ENCODE results near the gene SLC35C1.
A peak's percentile ranks its signal among the peaks of the same experiment; 100 is the strongest.

The SLC35C1 gene

DNA sequence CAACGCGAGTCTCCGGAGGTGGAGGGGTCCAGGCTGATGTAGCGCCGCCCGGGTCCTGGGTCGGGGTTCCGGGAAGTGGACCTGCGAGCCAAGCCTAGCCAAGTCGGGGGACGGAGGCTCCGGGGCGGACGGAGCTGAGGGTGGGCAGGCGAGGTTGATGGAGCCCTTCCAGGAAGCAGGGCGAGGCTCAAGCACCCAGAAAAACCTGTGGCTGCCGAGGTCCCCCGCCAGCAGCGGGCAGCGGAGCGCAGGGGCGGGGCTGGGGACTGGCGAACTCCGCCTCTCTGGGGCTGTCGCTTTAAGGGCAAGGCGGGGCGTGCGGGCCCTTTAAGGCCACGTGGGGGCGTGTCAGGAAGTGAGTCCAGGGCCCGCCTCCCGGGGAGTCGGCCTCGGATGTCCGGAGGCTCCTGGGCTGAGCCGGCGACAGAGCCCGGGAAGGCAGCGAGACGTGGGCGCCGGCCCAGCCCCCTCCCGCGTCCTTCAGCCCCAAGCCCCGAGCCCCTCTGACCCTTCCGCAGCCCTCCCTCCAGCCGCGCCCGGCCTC lies at the start of gene SLC35C1:
TSS of gene SLC35C1 (plus strand) at position 389 of the 544 bp plus-strand sequence. CDS start 653 bp downstream, outside the sequence.
- peak; percentile 24 for DNase-seq

DNA sequence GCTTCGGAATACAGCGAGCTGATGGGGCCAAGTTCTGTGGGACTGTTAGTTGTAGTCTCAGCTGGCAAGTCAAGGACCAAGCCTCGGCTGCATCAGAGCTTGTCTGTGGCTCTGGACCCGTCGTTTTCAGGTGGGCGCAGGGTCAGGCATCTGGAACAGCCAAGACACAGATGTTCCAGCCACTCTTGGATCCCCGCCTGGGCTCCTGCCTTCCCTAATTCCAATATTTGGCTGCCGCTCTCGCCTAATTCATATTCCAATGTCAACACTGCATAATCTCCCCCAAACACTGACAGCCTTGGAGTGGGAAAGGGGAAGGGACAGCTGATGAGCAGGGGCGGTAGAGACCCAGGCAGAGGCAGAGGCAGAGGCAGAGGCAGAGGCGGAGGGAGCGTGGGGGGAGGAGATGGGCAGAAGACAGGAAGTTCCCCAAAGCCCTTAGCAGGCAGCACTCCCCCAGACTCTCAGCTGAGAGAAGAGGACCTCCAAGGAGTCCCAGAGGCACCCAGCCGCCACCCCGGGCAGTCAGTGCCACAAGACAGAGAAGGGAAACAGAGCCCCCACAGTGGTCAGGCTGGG lies 49.6 kb upstream of the SLC35C1 start:
- DNase-seq, result no peak

DNA sequence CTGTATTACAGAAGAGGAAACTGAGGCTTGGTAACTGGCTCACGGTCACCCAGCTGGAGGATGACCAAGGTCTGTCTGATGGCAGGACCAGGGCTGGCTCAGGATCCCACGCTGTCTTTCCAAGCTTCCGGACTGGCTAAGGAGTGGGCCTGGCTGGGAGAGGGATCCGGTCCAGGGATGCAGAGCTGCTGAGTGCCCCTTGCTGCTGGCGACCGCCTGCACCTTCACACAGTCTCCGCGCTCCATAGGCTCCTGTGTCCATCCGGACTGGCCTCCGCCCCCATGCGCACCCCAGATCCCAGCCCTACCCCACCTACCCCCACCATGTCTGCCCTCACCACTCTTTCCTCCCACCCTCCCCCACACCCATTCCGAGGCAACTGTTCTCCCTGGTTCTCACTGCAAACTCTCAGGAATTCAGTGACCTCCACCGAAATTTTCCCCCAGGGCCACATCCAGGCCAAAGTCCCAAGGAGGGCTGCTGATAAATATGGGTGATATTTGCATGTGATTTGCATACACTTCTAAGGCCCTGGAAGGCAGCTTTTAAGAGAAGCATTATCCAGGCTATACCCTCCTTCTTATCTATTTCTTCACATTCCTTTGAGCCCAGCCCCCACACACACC lies 48.5 kb upstream of the SLC35C1 start:
- no peak for DNase-seq

DNA sequence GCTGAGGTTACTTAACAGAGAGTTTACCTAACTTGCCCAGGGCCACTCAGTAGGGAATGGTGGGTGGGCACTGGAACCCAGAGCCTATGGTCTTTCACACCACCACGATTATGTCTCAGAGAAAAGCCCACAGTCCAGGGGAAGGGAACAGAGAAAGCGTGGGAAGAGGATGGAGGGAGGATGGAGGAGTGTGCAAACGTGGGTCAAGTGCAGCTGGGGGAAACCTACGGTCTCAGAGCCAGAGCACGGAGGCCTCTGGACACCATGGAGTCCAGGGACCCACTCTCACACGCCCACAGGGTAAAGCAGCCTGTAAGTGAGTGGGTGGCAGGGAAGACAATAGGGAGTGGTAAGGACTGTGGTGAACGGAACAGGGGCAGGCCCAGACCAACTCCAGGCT lies 47.3 kb upstream of the SLC35C1 start:
- no peak for DNase-seq

DNA sequence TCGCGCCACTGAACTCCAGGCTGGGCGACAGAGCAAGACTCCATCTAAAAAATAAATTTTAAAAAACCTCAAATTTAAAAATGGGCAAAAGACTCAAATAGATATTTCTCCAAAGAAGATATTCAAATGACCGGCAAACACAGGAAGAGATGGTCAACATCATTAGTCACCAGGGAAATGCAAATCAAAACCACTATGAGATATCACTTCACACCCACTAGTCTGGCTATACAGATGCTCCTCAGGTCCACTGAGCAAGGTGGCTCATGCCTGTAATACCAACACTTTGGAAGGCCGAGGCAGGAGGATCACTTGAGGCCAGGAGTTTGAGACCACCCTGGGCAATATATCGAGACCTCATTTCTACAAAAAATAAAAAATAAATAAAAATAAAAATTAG lies 43.3 kb upstream of the SLC35C1 start:
- no peak for DNase-seq

DNA sequence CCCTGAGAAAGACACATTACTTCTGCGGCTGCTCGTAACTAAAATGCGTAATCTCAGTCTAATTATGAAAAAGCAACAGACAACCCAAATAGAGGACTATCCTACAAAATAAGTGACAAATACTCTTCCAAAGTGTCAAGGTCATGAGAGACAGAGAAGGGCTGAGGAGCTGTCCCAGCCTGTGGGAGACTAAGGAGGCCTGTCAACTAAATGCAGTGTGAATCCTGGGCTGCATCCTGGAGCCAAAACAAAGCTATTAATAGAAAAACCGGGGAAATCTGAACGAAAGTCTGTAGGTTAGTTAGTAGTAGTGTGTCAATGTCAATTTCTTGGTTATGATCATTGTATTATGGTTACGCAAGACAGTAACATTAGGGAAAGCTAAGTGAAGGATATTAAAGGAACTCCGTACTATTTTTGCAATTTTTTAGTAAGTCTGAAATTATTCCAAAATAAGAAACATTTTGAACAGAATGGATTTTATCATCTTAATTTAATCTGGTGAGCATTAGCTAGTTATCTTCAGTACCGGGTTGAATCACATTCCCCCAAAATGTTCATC lies 39.8 kb upstream of the SLC35C1 start:
- no peak for DNase-seq

DNA sequence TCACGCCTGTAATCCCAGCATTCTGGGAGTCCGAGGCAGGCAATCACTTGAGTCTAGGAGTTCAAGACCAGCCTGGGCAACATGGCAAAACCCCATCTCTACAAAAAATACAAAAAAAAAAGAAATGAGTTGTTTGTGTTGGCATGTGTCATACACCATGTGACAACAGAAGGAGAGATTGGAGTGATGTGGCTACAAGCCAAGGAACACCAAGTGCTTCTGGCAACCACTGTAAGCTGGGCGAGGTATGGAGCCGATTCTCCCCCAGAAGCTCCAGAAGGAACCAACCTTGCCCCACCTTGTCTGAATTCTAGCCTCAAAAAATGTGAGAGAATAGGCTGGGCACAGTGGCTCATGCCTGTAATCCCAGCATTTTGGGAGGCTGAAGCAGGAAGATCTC lies 39.1 kb upstream of the SLC35C1 start:
- no peak for DNase-seq

DNA sequence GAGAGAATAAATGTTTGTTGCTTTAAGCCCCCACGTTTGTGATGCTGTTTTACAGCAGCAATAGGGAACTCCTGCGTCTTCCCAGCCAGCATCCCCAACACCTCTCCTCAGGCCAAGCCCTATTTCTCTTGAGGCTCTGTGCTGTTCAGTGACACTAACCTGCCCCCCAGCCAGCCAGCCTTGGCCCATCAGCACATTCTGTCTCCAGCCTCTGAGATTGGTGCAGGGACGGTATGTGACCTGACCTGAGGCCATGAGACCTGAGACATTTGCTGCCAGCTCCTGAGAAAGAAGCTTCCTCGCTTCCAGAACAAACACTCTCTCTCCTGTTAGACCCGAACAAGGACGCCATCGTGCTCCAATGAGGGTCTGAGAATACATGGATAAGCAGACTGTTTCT lies 38.5 kb upstream of the SLC35C1 start:
- no peak for DNase-seq

DNA sequence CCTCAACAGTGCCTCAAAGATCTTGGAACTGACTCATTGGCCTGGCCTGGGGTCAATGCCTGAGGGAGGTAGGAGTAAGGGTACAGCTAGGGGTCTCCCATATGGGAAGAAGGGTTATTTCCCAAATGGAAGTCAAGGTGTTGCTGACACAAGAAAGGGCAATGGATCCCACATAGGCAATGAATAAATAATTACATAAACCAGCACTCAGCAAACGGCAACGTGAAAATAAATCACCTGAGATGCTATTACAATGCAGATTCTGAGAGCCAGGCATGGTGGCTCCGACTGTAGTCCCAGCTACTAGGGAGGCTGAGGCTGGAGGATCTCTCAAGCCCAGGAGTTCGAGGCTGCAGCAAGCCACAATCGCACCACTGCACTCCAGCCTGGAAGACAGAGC lies 36.5 kb upstream of the SLC35C1 start:
- no peak for DNase-seq

DNA sequence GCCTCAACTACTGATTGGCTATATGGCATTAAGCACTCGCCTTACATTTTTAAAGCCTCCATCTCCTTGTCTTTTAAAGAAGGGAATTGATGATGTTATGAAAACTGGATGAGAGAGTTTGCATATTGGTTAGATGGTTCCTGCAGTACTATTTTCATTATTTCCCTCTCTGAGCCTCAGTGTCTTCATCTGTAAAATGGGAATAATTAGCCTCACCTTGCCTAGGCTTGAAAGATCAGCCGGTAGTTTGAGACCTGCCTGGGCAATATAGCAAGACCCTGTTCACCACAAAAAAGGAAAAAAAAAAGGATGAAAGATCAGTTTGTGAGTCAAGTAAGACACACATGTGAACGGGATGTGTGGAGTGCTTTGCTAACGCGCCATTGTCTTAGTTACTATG lies 35.0 kb upstream of the SLC35C1 start:
- no peak for DNase-seq

DNA sequence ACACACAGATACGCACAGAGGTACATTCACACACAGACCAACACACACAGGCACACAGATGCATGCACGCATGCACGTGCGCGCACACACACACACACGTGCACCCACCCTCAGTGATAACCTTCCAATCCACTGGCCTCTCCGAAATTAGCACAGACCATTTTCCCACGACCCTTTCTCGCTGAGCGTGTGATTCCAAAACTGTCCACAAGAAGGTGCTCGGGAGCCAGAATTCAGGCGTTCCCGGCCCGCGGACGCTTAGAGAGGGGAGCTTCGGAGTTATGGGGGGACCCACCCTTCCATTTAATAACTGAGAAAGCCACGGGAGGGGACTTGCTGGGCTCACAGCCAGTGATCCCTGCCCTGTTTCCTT lies 33.8 kb upstream of the SLC35C1 start:
- DNase-seq, result no peak

DNA sequence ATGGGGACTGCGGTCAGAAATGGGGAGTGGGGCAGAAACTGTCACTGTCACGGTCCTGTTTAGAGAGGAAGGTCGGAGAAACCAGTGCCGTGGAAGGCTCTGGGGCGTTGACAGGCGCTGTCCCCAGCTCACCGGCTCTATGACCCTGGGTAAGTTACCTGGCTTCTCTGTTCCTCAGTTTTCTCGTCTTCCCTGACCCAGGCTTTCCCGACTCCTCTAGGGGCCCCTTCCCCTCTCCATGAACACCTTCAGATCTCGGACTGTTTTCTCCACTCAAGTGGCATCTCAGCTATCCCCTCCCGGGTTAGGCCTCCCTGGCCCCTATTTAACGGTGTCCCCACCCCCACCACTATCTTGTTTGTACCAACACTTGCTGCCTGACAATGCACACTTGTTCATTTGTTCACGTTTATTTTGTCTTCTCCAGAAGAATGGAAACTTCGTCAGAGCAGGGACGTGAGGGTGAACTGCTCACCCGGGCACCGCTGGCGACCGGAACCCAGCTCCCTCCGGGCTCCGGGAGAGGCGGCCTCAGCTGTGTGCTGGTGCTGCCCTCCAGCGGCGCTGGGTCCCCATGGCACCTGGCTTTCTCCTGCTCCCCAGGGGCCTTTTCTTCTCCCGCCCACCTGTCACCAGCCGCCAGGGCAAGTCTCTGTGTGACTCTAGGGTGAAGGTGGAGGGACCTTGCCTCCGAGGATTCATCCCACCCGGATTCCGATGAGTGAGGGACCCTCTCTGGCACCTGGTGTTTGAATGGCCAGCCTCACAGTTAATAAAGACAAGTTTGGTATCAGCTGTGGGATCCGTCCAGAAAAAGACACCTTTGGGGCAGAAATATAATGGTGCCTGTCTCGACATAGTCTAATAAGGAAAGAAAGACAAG lies 33.1 kb upstream of the SLC35C1 start:
- peak; percentile 14 for DNase-seq

DNA sequence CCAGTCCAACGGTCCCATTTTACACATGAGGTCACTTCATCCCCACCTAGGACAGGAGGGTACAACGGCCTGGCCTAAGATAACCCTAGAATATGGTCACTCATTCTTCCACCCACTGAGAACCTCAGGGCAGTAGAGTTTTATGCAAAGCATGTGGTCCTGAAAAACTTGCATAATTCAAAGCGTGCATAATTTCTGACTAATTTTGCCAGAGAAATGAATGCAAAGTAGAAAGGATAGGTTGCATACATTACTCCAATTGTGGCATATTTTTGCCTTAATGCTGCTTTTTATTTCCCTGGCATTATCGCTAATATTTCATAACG lies 32.5 kb upstream of the SLC35C1 start:
- DNase-seq, result no peak

DNA sequence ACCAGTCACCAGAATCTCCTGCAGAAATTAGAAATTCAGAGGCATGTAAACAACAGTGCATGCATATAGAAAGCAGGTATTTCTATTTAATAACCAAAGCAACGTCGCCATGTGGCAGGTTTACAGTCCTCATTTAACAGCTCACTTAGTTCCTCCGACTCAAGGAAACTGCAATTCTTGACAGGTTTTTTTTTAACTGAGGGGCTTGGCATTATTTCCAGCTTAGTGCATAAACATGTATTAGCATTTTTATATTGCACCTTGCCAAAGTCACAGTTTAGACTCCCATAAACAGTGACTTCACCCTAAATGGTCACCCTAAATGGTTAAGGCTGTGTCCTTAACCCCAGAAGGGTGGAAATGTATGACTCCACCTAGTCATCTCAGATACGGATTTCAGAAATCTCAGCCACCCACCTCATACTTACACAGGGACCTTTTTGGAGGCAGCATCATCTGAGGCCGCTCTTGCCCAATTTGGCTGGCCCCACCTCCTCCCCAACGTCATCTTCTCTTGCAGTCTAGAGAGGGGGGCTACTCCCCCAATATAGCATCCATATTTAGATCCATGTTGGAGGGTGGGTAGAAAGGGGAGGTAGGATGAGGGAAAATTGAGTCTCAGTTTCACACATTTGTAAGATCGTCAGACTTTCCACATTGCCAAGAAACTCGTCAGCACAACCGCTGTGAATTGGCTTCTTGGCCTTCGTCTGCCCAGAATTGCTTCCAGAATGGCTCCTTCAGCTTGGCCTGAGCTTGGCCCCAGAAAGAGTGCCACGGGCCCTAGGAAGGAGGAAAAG lies 31.8 kb upstream of the SLC35C1 start:
- no peak for DNase-seq

DNA sequence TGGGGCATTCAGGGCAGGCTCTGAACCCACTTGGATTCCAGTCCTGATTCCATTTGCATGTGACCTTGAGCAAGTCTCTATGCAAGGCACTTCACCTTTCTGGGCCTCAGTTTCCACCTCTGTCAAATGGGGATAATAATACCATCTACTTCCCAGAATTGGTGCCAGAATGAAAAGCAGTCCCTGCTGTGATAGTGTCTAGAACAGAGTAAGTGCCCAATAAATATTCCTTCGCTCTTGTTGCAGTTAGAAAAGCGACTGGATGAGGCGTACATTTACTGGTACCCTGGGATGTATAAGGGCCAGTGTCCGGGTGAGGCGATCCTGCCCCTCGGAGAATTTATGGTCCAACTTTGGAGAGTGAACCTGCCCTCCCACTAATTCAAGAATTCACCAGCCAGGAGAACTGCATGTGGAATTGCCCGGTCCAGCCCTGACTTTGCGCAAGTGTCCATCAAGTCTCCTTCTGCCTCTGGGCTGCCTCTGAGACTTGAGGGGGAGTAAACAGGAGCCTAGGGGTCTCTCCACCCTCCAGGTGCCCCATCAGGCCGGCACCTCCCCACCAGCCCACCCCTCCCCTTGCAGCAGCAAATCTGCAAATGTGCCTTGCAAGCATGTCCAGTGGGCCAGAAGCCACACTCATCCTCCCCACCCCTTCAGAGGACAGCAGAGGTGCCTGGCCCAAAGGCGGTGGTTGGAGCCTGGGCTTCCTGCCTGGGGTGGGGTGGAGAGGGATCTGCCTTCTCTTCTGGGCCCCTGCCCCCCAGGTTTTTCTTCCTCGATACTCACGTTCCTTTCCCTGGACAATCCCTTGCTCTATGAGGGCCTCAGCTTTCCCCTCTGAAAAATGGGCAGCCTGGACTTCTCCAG lies 30.9 kb upstream of the SLC35C1 start:
- no peak for DNase-seq

DNA sequence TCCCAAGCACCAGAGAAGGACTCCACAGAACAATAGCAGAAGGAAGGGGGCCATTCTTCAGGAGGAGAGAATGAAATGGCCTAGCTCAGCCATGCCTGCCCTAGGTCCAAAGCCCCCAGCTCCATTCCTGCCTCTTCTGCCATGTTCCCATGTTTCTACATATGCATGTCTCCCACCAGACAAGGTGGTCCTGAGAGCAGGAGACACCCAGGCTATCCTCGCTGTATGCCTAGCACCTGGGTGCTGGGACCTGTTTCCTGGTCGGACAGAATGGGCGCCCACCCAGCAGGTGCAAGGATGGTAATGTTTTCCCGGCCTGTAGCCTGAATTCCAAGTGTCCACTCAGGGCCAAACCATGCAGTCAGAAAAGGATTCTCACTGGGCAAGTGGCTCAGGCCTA lies 30.2 kb upstream of the SLC35C1 start:
- no peak for DNase-seq

DNA sequence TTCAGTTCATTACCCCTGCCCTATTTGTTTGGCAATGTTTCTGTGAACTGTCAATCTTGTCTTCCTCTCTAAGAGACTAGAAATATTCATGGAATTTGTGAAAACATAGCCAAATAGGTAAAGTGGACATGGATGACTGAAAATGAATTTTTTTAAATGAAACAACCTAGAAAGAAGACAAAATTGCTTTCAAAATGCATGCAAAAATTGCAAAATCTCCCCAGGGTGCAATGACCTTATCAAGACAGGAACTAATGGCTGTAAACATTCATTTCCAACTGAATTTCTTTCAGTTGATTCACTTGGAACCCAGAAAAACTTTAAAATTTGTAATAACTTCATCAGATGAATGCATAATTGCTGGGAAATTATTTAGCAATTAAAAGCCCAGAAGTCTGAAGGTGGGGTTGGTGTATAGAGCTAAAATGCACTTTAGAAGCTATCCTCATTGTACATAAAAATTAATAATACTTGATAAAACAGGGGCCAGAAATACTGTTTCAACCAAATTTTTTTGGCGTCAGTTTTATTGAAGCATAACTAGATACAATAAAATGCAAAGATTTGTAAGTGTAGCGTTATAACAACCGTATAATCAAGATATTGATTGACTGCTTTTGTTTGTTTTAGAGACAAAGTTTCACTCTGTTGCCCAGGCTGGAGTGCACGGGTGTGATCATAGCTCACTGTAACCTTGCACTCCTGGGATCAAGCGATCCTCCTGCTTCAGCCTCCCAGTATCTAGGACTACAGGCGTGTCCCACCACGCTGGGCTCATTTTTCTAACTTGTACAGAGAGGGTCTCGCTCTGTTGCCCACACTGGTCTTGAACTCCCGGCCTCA lies 27.6 kb upstream of the SLC35C1 start:
- no peak for DNase-seq

DNA sequence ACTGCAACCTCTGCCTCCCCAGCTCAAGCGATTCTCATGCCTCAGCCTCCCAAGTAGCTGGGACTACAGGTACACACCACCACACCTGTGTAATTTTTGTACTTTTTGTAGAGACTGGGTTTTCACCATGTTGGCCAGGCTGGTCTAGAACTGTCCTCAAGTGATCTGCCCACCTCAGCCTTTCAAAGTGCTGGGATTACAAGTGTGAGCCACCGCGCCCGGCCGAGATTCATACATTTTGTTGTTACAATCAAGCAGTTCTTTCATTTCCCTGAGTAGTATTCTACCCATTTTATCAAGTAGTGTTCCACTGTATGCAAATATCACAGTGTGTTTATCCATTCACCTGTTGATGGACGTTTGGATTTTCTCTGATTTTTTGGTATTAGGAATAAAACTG lies 26.6 kb upstream of the SLC35C1 start:
- DNase-seq, result no peak

DNA sequence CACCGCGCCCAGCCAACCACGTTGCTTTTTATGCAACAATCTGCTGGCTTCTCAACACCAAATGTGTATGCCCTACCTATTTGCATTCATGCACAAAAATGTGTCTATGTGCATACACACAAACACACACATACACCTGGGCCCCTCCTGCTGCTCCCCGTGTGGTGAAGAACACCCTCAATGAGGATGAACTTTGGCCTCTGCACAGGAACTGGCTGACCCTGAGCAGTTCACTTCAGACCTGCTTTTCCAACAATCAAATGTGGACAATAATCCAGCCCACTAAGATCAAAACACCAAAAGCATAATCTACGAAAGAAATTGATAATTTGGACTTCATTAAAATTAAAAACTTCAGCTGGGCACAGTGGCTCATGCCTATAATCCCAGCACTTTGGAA lies 25.3 kb upstream of the SLC35C1 start:
- DNase-seq, result no peak

DNA sequence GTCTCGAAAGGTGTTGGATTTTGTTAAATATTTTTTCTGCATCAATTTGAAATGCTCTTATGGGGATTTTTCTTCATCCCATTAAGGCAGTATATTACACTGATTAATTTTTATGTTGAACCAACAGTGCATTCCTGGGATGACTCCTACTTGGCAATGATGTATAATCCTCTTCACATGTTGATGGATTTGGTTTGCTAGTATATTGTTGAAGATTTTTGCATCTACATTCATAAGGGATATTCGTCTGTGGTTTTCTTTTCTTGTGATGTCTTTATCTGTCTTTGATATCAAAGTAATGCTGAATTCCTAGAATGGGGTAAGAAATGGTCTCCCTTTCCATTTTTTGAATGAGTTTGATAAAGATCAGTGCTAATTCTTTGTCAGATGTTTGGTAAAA lies 18.7 kb upstream of the SLC35C1 start:
- no peak for DNase-seq

DNA sequence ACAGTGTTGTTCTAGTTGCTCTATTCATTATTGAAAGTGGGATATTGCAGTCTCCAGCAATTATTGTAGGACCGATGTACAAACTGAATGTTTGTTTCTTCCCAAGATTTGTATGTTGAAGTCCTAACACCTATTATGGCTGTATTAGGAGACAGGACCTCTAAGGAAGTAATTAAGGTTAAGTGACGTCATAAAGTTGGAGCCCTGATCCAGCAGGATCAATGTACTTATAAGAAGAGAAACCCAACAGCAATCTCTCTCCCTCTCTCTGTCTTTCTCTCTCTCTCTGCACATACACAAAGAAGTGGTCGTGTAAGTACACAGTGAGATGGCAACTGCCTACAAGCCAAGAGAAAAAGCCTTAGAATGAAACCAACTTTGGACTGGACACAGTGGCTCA lies 16.1 kb upstream of the SLC35C1 start:
- no peak for DNase-seq

All from NCI-H524 treated with DMSO at 0.1 percent for 48 hours (cell line).